ENCODE measurements around the gene FOXJ3.

Gene FOXJ3

DNA sequence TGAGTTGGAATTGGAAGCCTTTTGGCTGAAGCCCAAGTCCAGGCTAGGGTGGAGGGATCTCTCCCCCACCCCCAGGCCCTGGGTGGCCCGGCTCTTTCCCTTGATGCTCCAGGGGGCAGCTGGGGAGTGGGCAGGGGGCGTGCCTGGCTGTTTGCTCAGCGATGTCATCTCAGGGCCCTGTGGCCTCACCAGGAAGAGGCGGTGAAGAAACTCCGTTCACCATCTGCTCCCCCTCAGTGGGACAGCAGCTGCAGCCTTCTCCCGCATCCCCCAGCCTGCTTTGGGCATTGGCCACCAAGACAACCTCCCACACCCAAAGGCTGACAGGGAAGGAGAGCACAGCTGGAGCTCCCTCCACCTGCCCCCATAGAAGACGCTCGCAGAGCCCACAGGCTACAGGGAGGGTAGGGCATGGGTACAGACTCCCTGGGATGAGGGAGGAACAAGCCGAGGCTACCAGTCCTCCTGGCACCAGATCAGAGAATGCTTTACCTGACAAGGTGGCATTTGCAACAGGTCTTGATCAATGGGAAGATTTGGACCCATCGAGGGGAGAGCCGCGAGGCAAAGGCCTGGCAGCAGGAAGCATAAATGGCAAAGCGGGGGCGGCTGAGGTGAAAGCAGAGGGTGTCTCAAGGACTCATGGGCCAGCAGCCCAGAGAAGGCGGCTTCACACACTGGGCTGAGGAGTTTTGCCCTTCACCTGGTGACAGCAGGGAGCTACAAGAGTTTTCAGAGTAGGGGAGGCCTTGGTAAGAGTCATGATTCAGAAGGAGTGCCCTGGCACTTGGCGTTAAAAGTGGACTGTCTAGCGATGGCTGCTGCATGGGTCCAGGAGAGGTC, 164.0 kb downstream of the FOXJ3 start:
- DNase-seq (ENCODE audit: low spot score): peak; percentile 58
- H3K27ac ChIP-seq: no peak overlapping the region
- no peak overlapping the region for H3K4me3 ChIP-seq
- TF ChIP-seq, protein P1, sequence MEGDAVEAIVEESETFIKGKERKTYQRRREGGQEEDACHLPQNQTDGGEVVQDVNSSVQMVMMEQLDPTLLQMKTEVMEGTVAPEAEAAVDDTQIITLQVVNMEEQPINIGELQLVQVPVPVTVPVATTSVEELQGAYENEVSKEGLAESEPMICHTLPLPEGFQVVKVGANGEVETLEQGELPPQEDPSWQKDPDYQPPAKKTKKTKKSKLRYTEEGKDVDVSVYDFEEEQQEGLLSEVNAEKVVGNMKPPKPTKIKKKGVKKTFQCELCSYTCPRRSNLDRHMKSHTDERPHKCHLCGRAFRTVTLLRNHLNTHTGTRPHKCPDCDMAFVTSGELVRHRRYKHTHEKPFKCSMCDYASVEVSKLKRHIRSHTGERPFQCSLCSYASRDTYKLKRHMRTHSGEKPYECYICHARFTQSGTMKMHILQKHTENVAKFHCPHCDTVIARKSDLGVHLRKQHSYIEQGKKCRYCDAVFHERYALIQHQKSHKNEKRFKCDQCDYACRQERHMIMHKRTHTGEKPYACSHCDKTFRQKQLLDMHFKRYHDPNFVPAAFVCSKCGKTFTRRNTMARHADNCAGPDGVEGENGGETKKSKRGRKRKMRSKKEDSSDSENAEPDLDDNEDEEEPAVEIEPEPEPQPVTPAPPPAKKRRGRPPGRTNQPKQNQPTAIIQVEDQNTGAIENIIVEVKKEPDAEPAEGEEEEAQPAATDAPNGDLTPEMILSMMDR (IDR thresholded peaks at IDR 0.05): no peak

DNA sequence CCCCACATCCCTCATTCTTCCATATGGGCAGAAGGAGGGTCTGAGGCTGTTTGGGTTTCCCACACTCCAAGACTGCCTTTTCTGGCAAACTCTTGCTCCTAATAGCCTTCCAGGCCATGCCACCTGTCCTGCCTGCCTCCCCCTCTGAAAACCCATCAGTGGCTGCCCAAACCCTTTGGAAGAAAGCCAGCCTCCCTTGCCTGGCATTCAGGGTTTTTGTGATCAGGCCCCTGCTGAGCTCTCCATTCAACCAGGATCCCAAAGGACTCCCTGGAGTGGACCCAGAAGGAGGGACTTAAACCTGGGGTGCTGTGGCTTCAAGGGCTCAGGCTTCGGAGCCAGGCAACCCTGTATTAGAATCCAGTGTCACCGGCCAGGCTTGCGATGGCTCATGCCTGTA, 166.3 kb downstream of the FOXJ3 start:
- DNase-seq (ENCODE audit: low spot score): no peak
- Histone ChIP-seq H3K4me3 (no peak overlapping the region), H3K27ac (no peak overlapping the region)
- TF ChIP-seq, protein P1 (IDR thresholded peaks at IDR 0.05): no peak

DNA sequence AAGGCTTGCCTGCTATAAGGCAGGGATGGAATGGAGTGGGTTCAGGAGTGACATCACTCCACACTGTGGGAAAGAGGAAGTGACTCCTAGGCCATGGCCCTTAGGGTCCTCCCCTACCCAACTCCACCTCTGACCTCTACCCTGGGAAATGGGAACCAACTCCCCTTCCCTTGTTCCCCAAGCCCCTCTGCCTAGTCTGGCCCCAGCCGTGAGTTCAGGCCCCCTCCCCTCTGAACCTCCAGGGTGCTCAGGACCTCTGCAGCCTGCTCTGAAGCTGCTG, 166.7 kb downstream of the FOXJ3 start:
- TF ChIP-seq, protein P1 (IDR thresholded peaks at IDR 0.05): no peak

DNA sequence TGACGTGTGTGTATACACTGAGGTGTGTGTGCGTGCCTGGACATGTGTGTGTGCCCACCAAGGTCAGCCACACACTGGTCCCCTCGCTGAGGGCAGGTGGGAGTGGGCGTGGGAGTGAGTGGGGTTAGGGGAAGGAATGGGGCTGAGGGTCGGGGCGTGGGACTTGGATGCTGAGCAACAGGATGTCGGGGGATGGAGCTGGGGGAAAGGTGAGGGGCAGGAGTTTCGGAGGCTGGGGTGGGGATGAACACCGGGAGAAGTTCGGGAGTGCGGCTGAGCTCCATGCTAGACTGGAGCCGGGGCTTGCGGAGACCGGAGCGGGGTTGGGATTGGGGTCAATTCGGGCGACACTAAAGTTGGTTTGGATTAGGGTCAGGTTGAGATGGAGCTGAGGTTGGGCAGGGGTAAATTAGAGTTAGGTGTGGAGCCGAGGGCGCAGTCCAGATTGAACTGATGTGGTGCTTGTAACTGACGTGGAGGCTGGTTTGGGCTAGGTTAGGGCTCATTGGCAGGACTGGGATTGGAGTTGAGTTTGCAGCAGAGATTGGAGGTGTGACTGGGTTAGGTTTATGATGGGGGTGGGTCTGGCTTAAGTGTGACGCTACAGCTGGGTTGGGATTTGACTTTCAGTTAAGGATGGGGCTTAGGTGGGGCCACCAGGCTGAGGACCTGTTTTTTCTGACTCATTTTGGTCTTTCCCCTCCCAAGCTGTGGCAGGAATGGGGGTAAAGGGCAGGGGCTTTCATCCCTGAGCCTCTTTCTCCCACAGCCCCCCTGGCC, 167.2 kb downstream of the FOXJ3 start:
- no peak overlapping the region for H3K4me3 ChIP-seq
- DNase-seq (ENCODE audit: low spot score): peak; percentile 58
- no peak overlapping the region for H3K27ac ChIP-seq
- TF ChIP-seq, protein P1 (IDR thresholded peaks at IDR 0.05): no peak

More for the DNA sequence above, 166.7 kb downstream of the FOXJ3 start:
- DNase-seq (ENCODE audit: low spot score): no peak
- Histone ChIP-seq H3K4me3 (no peak overlapping the region), H3K27ac (no peak overlapping the region)

DNA sequence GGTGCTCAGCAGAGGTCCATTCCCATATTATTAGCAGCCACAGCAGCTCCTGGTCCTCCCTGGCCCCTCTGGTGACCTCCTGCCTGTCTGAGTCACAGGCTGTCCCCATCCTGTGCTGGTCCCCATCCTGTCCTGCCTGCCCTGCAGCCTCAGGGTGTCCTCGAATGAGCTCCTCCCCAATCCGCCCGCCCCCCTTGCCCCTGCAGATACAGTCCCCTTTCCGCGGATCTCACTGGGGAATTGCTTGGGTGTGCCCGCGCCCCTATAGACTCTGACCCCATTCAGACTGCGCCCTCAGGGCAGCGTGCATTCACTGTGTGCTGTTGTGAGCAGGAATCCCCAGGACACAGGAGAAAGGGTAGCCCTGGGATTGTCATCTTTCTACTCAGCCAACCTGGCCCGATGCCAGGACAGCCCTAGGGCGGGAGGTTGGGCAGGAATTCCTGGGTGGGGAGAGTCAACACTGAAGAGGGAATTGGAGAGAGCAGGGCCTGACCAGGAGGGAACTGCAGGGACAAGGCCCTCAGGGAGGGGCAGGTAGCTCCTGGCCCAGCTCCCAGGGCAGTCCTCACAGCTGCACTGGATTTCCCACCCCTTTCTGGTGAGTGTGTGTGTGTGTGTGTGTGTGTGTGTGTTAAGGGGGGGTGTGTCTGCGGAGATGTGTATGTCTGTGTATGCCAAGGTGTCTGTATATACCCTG, 169.4 kb downstream of the FOXJ3 start:
- TF ChIP-seq, protein P1 (IDR thresholded peaks at IDR 0.05): no peak
- no peak overlapping the region for H3K27ac ChIP-seq
- no peak overlapping the region for H3K4me3 ChIP-seq
- no peak for DNase-seq (ENCODE audit: low spot score)

DNA sequence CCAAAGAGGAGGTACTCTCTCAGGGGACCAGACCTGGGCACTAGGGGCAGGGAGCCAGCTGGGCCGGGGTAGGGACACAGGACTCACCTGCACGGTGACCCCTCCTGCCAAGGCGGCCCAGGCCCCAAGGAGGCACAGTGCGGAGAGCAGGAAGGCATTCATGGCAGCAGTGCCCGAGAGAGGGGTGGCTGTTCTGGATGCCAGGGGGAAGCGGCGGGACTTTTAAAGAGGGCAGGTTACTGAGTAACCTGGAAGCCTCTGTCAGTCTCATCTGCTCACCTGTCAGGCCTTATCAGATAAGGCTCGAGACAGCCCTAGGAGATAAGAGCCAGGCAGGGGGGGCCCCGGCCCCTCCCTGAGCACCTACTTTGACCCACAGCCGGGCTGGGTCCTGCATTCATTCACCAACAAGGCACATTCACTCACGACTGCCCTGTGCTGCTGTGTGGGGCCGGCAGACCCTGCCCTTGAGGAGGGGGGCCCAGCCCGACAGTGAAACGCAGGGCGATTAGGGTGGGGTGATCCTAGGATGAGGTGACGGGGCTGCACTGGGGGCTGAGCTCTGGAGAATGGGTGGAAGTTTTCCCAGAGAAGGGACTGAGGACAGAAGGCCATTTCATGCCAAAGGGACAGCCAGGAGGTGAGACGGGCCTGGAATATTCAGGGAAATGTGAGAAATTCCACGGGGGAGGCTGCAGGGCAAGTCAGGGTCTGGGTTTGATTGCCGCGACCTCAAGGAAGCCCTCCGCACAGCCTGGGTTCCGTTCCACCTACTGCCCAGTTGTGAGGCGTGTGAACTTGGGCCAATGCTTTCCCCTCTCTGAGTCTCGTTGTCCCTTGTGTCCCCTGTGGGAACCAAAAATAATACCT, 170.2 kb downstream of the FOXJ3 start, which contains the start of gene GUCA2A:
GUCA2A (minus strand) TSS at position 195 of the 870 bp plus-strand sequence; CDS start at position 162, 33 bp downstream.
- H3K4me3 ChIP-seq: no peak within 1 kb of the TSS

More for the DNA sequence above, 170.2 kb downstream of the FOXJ3 start, which contains the start of gene GUCA2A:
- TF ChIP-seq, protein P1 (IDR thresholded peaks at IDR 0.05): no peak
- H3K27ac ChIP-seq: no peak within 1 kb of the TSS
- DNase-seq (ENCODE audit: low spot score): no peak

Measured in coronary artery (tissue), 2 donors.